ENCODE results near the gene GRIA1.

GRIA1 gene

GRCh38 chr5:153552886-153553285, 62.4 kb downstream of the GRIA1 start:
- no peak for TF ChIP-seq CTCF (IDR thresholded peaks at IDR 0.05)

GRCh38 chr5:153555420-153556114, 65.1 kb downstream of the GRIA1 start:
- TF ChIP-seq CTCF (IDR thresholded peaks at IDR 0.05), result no peak

- no peak for TF ChIP-seq CTCF (IDR thresholded peaks at IDR 0.05)
Observed at GRCh38 chr5:153558957-153559356, 68.5 kb downstream of the GRIA1 start.

GRCh38 chr5:153559926-153560325, 69.5 kb downstream of the GRIA1 start:
- TF ChIP-seq CTCF (IDR thresholded peaks at IDR 0.05), result no peak

GRCh38 chr5:153562189-153562588, 71.7 kb downstream of the GRIA1 start:
- TF ChIP-seq CTCF (IDR thresholded peaks at IDR 0.05), result no peak

GRCh38 chr5:153565822-153566221, 75.4 kb downstream of the GRIA1 start:
- TF ChIP-seq CTCF (IDR thresholded peaks at IDR 0.05), result no peak

- TF ChIP-seq CTCF (IDR thresholded peaks at IDR 0.05), result no peak
Observed at GRCh38 chr5:153569036-153569435, 78.6 kb downstream of the GRIA1 start.

GRCh38 chr5:153571162-153571561, 80.7 kb downstream of the GRIA1 start:
- no peak for TF ChIP-seq CTCF (IDR thresholded peaks at IDR 0.05)

Measured in LNCAP (cell line).